ENCODE data around the gene GALNT3. TPM values are rescaled to one million over a fixed set of nuclear protein-coding genes. Genes with fewer than 3 reads are reported as not detected.

The GALNT3 gene
- total RNA-seq, 2 donors from 2014 or later: 0.35 to 0.39 TPM

DNA sequence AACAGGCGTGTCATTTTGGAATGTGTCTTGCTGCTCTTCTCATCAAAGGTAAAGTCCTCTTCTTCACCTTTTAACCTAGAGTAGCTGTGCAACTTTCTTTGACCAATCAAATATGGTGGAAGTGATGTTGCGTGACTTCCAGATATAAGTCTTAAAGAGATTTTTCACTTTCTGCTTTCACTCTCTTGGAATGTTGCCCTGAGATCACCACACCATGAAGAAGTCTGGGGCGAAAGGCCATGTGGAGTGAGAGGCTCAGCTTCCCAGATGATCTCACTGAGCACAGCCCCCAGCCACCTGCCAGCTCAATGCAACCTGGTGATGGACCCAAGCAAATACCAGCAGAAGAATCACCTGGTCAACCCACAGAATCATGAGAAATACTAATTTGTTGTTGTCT is 7.1 kb upstream of the GALNT3 start:
- no peak for DNase-seq
- intact Hi-C loops (cut with DNase I): no loop called here
- no peak for ATAC-seq

- ATAC-seq (no peak), DNase-seq (no peak)
- intact Hi-C loops (cut with DNase I): no loop called here
These were observed 2.9 kb upstream of the GALNT3 start for GRCh38 chr2:165796819-165797530.

DNA sequence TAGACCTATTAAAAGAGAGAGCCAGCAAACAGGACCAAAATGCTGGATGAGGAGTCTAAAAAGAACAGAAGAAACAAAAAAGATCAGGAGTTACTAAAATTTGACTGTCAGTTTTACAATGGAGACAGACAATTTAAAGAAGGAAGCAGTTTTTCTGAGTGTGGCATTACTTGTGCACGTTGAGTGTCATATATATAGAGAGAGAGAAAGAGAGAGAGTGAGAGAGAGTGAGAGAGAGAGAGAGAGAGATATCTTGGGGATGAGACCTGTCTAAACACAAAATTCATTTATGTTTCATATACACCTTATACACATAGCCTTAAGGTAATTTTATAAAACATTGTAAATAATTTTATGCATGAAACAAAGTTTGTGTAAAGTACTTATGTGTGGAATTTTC is 2.1 kb upstream of the GALNT3 start:
- DNase-seq (no peak), ATAC-seq (no peak)
- intact Hi-C loops (cut with DNase I): no loop called here

GRCh38 chr2:165795011-165795410 is 964 bp upstream of the GALNT3 start:
- ATAC-seq (no peak), DNase-seq (no peak)
- intact Hi-C loops (cut with DNase I): no loop called here

- DNase-seq: no peak
- ATAC-seq: peak; percentile 73 to 82
- intact Hi-C loops (cut with DNase I): no loop called here
These were observed 485 bp upstream of the GALNT3 start for GRCh38 chr2:165794536-165794928.

DNA sequence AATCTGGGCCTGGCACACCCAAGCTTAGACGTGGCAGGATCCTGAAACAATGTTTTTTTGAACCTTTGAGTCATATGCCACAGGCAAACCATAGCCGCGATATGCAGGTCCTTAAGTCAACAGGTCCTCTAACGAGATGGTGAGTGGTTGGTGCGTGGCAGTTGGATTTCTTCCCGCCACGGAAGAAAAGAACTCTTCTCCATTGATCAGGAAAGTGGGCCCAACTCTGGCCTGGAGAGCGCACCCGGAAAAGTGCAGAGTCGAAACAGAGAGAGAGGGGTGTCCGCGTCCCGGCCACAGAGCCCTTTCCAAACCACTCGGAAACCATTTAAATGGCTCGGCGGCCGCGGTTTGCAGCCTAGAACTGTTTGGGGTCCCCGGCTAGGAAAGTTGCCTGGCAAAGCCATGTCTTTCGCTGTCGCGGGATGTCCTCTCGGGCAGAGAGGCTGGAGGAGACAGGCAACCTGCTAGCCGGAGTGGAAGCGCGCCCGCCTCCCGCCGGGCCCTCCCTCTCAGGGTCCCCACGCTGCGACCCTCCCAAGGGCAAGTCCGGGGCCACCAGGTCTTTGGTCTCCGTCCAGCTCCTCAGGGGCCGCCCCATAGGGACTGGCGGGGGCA is 777 bp downstream of the GALNT3 start:
- ATAC-seq (peak; percentile 37 to 38), DNase-seq (peak; percentile 22)
- intact Hi-C loops (cut with DNase I): no loop called here

DNA sequence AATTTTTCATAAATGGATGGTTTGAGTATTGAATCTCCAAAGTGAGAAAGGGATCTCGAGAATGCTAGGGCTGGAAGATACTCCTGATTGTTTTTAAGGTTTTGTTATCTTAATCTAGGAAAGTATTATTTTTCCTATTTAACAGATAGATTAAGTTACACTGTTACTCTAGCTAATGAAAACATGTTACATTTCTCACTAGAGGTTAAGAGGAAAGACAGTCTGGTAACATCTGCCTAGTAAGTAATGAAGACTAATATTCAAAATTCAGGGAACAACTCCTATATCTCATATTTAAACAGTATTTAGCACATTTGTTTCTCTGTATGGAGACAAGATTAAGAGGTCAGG is 2.0 kb downstream of the GALNT3 start:
- no peak for ATAC-seq
- no peak for DNase-seq
- intact Hi-C loops (cut with DNase I): no loop called here

DNA sequence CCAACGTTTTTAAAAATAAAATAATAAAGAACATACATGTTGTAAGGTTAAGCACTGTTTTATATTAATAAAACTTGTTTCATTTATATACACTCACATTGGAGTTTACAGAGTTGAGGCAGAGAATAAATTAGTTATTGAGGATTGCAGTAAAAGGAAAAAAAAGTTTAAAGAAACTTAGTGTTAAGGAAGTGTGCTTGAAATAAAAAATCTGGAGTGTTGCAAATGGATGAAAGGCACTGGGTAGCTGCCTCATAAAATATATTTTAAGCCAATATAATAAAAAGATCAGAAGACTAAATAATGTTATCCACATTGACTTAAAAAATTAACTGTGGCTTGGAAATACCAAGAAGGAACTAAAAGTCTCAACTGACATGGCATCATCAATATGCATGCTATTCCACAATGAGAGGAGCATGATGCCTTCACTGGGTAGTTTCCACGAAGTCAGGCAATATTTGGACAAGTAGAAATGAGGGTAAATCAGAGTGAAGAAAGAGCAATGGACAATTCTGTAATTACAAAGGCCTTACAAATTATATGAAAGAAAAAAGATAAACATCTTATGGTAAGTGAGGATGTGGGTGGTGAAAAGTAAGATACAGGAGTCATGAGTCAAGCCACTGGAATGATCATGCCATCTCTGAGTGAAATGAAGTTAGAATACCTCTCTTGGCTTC is 2.5 kb downstream of the GALNT3 start:
- intact Hi-C loops (cut with DNase I): no loop called here
- no peak for ATAC-seq
- DNase-seq: no peak

GRCh38 chr2:165790466-165790865 is 3.6 kb downstream of the GALNT3 start:
- no peak for DNase-seq
- no peak for ATAC-seq
- intact Hi-C loops (cut with DNase I): no loop called here

GRCh38 chr2:165787334-165787733 is 6.7 kb downstream of the GALNT3 start:
- ATAC-seq (no peak), DNase-seq (no peak)
- intact Hi-C loops (cut with DNase I): no loop called here

GRCh38 chr2:165779706-165780105 is 14.3 kb downstream of the GALNT3 start:
- ATAC-seq (no peak), DNase-seq (no peak)
- intact Hi-C loops (cut with DNase I): no loop called here

DNA sequence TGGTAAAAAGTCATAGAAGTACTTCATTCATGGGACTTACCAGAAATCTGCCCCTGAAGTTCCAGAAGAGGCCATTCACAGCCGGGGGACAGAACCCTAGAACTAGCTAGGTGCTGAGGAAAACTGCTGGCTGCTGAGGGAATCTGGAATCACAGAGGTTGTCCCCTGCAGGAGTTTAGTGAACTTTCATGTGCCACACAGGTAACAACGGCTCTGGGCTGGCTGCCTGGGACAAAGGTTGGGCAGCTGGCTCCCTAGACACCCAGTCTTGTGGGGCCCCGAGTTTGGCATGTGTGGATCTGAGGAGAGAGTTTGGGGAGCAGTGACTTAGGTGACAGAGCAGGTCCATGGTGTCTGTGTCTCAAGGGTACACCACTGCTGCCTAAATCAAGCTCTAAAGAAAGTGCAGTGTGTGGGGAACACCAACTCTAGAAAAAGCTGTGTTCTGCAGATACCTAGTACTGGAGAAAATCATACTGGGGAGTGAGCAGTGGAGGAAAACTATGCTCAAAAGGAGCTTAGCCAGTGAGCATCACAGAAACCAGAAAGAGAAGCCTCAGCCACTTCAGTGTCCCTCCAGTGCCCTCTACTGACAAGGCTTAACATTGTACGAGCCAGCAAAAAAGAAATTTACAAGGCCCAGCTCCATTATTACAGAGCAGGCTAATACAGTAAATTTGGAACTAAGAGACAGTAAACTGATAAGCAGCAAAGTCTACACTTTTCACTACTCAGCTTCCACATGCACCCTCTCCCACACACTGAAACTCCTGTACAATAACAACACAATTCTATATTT is 15.2 kb downstream of the GALNT3 start:
- DNase-seq (no peak), ATAC-seq (no peak)
- intact Hi-C loops (cut with DNase I): no loop called here

GRCh38 chr2:165778187-165778556 is 15.9 kb downstream of the GALNT3 start:
- ATAC-seq: no peak
- no peak for DNase-seq
- intact Hi-C loops (cut with DNase I): no loop called here

DNA sequence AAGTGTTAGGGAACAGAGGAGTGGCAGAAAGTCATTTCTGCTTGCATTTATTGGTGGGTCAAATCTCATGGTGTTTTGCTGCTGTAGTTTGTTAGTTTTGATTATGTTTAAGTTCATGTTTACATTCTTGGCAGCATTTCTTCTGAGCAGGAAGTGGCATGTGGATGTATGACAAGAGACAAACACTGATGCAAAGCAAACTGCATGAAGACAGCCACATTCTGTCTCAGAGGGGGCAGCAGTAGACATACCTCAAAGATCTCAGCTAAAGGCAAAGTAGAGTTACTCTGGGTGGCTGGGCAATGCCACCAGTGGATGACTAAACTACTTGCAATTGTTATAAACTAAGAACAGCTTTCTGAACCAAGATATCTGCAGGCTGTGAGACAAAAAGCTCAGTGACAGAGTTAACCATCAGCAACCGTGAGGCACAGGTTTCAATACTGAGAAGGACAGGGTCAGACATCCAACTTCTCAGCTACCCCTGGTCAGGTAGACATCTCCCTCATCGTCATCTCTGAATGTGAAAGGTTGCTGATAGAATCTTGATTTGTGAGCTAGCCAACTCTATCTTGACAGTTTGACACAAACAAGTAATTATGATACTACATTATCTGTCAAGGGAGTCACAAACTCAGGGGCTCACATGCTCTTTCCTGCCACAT is 16.4 kb downstream of the GALNT3 start:
- intact Hi-C loops (cut with DNase I): no loop called here
- ATAC-seq (no peak), DNase-seq (no peak)

DNA sequence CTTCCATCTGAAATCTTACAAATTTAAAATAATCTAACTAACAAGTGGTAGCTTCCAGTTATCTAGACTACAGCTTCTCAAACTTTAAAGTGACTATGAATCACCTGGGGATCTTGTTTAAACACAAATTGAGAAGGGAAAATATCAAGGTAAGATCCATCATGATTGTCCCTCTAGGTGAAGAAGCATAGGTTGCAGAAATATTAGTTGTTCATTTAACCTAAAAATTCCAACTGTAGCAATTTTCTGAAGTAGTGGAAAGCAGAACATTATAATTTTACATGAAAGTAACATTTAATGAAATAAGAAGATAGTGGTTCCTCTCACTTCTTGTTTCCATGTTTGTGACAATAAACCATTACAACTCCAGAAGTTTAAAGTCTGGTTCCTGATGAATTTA is 17.3 kb downstream of the GALNT3 start:
- no peak for DNase-seq
- no peak for ATAC-seq
- intact Hi-C loops (cut with DNase I): no loop called here

- no peak for ATAC-seq
- no peak for DNase-seq
These were observed 18.0 kb downstream of the GALNT3 start for GRCh38 chr2:165776013-165776412.

DNA sequence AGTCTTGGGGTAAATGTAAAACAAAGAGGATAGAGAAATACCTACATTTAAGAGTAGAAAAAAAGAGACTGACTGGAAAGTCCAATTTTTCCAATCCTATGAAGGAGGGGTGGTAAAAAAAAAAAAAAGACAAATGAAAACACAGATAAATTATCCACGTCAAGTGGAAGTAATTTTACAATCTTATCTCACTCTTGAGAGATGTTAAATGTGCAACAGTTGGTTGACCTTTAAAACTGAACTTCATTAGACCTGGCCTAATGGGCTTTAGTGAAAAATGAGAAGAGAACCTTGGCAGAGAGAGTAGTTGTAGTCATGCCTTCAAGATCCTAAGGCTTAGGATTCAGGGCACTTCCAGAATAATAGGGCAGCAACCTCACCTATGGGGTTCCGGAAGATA is 20.4 kb downstream of the GALNT3 start:
- DNase-seq (no peak), ATAC-seq (no peak)
- intact Hi-C loops (cut with DNase I): no loop called here

More at GRCh38 chr2:165776013-165776412, 18.0 kb downstream of the GALNT3 start:
- intact Hi-C loops (cut with DNase I): no loop called here

- intact Hi-C loops (cut with DNase I): no loop called here
- ATAC-seq: no peak
These were observed 21.9 kb downstream of the GALNT3 start for GRCh38 chr2:165772183-165772582.

GRCh38 chr2:165766326-165766927 is 27.6 kb downstream of the GALNT3 start:
- ATAC-seq (no peak), DNase-seq (no peak)
- intact Hi-C loops (cut with DNase I): no loop called here

More at GRCh38 chr2:165772183-165772582, 21.9 kb downstream of the GALNT3 start:
- DNase-seq: no peak
